IMR-90 (cell line): ENCODE data around the gene AGK.

Experiments used
- BHLHE40 ChIP-seq: fragments of 150-350 bp; IDR thresholded peaks from 2 replicates; pipeline ENCODE4 v1.6.1; 2016; ENCODE audit warnings: mild to moderate bottlenecking, low read depth, low read length
- CEBPB ChIP-seq: IDR thresholded peaks from 2 replicates; pipeline ENCODE4 v1.6.1; 2012; ENCODE audit warnings: low read depth, low read length, improper control_type of control experiment
- CHD1 ChIP-seq: IDR thresholded peaks from 2 replicates; pipeline ENCODE4 v1.6.1; 2012; ENCODE audit warnings: low read depth, low read length, improper control_type of control experiment
- FOS ChIP-seq: fragments of 150-350 bp; IDR thresholded peaks from 2 replicates; pipeline ENCODE4 v1.6.1; 2016; ENCODE audit warnings: low read depth, low read length
- MAFK ChIP-seq: IDR thresholded peaks from 2 replicates; pipeline ENCODE4 v1.6.1; 2012; ENCODE audit warnings: low read depth, low read length, improper control_type of control experiment
- MAZ ChIP-seq: IDR thresholded peaks from 2 replicates; pipeline ENCODE4 v1.6.1; 2012; ENCODE audit warnings: low read depth, mild to moderate bottlenecking, low read length, improper control_type of control experiment, moderate library complexity, borderline replicate concordance
- MXI1 ChIP-seq: IDR thresholded peaks from 2 replicates; pipeline ENCODE4 v1.6.1; 2012; ENCODE audit warnings: low read depth, mild to moderate bottlenecking, low read length, moderate library complexity, borderline replicate concordance
- POLR2A ChIP-seq: IDR thresholded peaks from 2 replicates; pipeline ENCODE4 v1.6.1; 2012; ENCODE audit warnings: mild to moderate bottlenecking, low read depth, low read length
- RAD21 ChIP-seq: IDR thresholded peaks from 2 replicates; pipeline ENCODE4 v1.6.1; 2012; ENCODE audit warnings: low read length, improper control_type of control experiment
- SMC3 ChIP-seq: fragments of 150-350 bp; IDR thresholded peaks from 2 replicates; pipeline ENCODE4 v1.6.1; 2016; ENCODE audit warnings: low read depth, mild to moderate bottlenecking, antibody characterized with exemption, low read length, moderate library complexity
- TF ChIP-seq, protein P1 (sequence below): conservative IDR thresholded peaks from 2 replicates; pipeline ENCODE4 v1.5.1; 2012; ENCODE audit warnings: mild to moderate bottlenecking, low read depth, low read length, improper control_type of control experiment
- TF ChIP-seq, protein P2 (sequence below): fragments of 150-350 bp; IDR thresholded peaks from 2 replicates; pipeline ENCODE4 v1.6.1; 2016; ENCODE audit warnings: low read depth, mild to moderate bottlenecking, low read length, moderate library complexity, borderline replicate concordance
- TF ChIP-seq, protein P3 (sequence below): fragments of 150-350 bp; IDR thresholded peaks from 2 replicates; pipeline ENCODE4 v1.6.1; 2017; ENCODE audit warnings: mild to moderate bottlenecking, antibody characterized with exemption, low read length, low read depth

DNA sequence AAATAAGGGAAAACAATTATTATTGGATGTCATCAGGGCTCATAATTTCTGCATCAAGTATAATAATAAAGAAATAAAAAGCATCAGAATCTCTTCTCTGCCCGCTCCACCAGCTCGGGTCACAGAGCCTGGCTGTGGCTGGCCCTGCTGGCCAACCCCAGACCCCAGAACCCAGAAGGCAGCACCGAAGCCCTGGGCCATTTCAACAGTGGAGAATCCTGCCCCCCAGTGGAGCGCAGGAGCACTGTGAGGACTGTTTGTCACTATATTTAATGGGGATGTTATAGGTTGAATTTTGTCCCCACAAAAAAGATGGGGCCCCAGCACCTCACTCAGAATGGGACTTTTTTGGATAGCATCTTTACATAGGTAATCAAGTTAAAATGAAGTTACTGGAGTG is 123.5 kb downstream of the AGK start:
- TF ChIP-seq, protein P1, sequence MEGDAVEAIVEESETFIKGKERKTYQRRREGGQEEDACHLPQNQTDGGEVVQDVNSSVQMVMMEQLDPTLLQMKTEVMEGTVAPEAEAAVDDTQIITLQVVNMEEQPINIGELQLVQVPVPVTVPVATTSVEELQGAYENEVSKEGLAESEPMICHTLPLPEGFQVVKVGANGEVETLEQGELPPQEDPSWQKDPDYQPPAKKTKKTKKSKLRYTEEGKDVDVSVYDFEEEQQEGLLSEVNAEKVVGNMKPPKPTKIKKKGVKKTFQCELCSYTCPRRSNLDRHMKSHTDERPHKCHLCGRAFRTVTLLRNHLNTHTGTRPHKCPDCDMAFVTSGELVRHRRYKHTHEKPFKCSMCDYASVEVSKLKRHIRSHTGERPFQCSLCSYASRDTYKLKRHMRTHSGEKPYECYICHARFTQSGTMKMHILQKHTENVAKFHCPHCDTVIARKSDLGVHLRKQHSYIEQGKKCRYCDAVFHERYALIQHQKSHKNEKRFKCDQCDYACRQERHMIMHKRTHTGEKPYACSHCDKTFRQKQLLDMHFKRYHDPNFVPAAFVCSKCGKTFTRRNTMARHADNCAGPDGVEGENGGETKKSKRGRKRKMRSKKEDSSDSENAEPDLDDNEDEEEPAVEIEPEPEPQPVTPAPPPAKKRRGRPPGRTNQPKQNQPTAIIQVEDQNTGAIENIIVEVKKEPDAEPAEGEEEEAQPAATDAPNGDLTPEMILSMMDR, result 0 out of 2 replicates have a peak, but pooled peaks have one; percentile 11
- no peak for TF ChIP-seq BHLHE40
- no peak for TF ChIP-seq POLR2A
- TF ChIP-seq, protein P2, sequence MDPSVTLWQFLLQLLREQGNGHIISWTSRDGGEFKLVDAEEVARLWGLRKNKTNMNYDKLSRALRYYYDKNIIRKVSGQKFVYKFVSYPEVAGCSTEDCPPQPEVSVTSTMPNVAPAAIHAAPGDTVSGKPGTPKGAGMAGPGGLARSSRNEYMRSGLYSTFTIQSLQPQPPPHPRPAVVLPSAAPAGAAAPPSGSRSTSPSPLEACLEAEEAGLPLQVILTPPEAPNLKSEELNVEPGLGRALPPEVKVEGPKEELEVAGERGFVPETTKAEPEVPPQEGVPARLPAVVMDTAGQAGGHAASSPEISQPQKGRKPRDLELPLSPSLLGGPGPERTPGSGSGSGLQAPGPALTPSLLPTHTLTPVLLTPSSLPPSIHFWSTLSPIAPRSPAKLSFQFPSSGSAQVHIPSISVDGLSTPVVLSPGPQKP, result no peak
- no peak for TF ChIP-seq MAFK
- TF ChIP-seq CHD1, result no peak
- TF ChIP-seq MAZ, result no peak
- TF ChIP-seq, protein P3, sequence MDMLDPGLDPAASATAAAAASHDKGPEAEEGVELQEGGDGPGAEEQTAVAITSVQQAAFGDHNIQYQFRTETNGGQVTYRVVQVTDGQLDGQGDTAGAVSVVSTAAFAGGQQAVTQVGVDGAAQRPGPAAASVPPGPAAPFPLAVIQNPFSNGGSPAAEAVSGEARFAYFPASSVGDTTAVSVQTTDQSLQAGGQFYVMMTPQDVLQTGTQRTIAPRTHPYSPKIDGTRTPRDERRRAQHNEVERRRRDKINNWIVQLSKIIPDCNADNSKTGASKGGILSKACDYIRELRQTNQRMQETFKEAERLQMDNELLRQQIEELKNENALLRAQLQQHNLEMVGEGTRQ, result no peak
- TF ChIP-seq RAD21, result no peak
- no peak for TF ChIP-seq FOS
- no peak for TF ChIP-seq MXI1
- TF ChIP-seq CEBPB, result no peak
- TF ChIP-seq SMC3, result no peak
